Esophagus squamous epithelium (tissue), 4 donors: ENCODE measurements around the gene MRTO4.

ENCODE experiments used
- CTCF ChIP-seq, 6 experiments: fragments of 450-650 bp in 4 of 6; fragments of 200-600 bp in 2 of 6; sonication (generic) in 2 of 6; IDR thresholded peaks; one replicate each; pipeline ENCODE4 v1.5.1; 2016 to 2019; ENCODE audit warnings: antibody characterized with exemption in 6 of 6, mild to moderate bottlenecking in 4 of 6, moderate library complexity in 4 of 6
- POLR2A ChIP-seq, 4 donors: fragments of 450-650 bp; IDR thresholded peaks; one replicate each; pipeline ENCODE4 v1.6.1; 2017; ENCODE audit warnings: antibody characterized with exemption in 4 of 4, mild to moderate bottlenecking in 4 of 4, moderate library complexity in 3 of 4

- TF ChIP-seq CTCF (IDR thresholded peaks at IDR 0.05) (no peak), POLR2A (IDR thresholded peaks at IDR 0.05) (no peak)
Observed at GRCh38 chr1:19222573-19222972, 29.0 kb upstream of the MRTO4 start.
